Stromal cell of bone marrow (primary cell): ENCODE measurements around the gene GLYATL2.
A peak's percentile ranks its signal among the peaks of the same experiment; 100 is the strongest.

Experiments
- DNase-seq: peaks from one replicate; pipeline ENCODE4 v3.0.0-alpha.2; 2012; ENCODE audit warnings: low read depth

GLYATL2 gene, protein sequence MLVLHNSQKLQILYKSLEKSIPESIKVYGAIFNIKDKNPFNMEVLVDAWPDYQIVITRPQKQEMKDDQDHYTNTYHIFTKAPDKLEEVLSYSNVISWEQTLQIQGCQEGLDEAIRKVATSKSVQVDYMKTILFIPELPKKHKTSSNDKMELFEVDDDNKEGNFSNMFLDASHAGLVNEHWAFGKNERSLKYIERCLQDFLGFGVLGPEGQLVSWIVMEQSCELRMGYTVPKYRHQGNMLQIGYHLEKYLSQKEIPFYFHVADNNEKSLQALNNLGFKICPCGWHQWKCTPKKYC

DNA sequence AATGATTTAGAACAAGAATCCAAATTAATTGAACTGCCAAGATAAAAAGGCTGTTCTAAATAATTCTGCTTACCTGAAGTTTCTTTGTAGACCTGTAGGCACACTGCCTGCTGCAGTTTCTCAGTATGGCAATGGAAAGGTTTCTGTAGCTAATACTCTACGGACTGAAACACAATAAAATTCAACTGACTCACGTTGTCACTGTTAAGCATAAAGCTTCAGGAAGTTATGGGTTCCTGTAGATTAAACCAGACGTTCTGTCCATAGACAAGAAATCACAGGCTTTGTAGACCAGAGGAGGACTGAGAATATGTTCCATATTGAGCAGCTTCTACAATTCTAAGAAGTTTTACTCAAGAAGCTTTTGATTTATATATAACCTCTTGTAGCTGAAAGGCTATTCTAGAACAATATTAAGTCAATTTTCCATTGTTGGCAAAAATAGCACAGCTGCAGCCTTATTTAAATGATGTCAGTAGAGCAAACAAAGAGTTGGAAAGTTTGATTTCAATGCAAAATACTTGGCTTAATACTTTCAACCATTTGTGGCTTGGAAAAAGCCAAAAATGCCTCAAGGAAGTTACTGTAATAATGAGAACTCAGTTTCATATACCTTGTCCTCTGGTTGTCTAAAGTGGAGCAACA, at the start of gene GLYATL2:
Gene GLYATL2 (minus strand): TSS at position 344 of the 645 bp plus-strand sequence. CDS start 5,092 bp downstream, outside the sequence.
- DNase-seq, result no peak

DNA sequence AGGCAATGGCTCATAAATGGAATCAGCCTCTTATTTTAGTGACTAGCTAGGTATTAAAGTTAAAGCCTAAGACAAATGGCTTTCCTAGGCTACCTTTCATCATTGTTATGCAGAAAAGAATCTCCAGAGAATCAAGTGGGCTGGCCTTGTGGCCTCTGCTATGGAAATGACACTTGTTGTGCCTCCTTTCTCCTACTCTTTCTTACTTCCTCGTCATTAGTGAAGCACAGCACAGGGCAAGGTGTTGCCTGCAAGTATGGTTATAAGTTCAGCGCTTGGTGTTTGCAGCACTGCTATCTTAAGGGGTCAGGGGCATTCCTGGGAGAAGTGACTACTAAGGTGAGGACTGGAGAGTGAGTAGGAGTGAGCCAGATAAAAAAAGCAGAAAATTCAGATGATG, 49.4 kb upstream of the GLYATL2 start:
- no peak for DNase-seq

DNA sequence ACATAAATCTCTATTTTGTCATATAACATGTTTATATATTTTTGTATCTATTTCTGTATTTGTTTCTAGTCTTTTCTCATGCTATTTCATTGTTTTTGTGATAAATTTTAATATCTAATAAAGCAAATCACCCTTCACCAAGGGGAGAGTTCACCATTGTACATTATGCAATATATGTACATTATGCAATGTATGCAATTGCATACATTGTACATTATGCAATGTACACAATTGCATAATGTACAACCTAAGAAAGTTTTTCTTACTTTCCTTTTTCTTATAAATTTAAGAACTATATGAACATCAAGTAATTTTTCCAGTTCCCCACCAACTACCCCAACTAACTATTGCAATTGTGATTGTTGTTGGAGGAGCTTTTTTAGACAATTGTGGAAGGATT, 44.1 kb upstream of the GLYATL2 start:
- no peak for DNase-seq

DNA sequence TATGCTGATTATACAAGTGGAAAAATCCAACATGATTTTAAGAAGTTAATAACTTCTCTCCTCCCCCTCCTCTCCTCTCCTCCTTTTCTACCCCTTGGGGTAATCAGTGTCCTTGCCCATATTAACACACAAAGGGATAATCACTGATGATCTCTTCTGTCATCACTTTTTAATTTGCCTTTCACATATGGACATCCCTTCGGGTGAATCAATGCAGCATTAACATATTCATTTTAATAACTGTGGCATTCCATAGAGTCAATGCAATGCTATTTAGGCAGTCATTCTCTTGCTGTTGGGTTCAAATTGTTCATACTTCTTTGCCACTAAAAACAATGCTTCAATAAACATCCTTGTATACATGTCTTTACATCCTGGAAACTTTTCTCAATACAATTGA, 42.9 kb upstream of the GLYATL2 start:
- no peak for DNase-seq

DNA sequence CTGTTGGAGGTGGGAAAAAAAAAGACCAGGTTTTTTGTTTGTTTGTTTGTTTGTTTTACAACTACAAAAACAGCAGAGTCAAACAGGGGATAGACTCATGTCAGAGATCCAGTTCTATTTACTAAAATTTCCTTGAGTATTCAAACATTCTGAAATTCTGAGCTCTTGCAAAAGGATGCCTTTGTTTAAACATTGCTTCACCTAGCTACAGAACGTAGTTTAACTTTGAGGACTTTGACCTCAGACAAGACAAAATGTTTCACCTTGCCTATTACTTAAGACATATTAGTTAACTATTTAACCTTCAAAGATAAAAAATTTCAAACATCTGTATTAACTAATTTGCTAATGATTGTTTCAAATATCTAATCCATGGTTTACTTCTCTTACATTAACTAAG, 36.1 kb upstream of the GLYATL2 start:
- DNase-seq, result no peak

DNA sequence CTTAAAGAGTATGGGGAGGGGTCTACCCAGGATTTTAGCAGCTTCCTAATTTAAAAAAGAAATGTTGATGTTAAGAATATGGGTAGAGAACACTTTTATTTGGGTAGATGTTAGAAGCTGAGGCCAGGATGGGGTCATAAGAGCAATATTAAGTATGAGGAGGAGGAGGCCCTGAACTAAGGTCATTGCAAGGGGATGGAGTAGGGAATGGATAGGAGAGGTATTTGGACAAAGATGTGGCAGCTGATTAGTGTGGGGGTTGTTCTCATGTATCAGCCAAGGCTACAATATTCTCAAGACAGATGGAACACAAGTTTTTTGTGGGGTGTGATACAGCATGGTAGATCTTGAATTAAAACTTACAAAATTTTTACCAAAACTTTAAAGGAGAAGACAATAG, 35.7 kb upstream of the GLYATL2 start:
- no peak for DNase-seq

DNA sequence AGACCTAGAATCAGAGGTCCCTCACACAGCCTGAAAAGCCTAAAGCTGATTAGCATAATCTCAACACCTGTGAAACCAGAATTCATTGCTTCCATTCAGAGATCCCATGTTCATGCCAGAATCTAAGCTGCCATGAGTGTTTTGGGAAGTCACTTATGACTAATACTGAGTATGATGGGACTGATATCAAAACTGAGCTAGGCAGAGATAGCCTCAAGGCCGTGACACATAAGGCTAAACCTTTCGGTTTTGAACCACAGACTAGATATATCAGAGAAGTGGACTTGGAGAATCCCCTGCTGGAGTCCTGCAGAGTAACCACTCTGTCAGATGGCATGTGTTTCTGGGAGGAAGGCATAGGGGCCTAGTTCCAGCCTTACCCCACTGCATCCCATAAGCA, 23.1 kb upstream of the GLYATL2 start:
- no peak for DNase-seq

DNA sequence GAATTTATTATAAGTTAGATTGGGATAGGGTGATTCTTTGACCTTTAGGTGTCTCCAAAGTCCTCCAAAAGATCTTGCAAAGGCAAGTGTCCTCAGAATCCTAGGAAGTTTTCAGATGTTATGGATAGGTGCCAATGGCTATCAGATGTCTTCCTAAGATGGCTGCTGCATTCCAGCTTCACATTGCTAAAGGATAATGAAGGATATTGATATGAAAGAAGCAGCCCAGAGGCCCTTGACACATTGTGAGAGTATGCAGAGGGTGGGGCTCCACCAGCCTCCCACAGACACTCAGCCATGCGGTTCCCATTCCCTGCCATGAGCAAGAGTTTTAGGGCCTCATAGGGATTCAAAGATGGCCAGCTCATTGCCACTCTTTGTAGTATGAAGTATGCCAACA, 22.3 kb upstream of the GLYATL2 start:
- DNase-seq, result peak; percentile 18

DNA sequence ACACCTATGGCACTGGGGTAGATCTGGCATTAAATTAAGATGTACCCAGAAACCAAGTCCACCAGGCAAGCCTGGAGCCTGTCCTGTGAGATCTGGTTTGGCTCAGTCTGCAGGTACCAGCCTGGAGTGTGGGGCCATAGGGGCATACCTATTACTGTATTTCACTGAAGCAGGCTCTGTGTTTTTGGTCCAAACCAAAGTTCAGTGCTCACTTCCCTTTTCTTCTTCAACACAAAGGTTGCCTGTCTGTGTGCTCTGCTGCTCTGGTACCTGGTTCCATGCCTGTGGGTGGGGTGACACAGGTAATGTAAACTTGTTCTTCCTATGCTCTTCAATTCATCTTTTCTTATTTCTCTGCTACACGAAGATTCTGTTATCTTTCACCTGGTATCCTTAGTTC, 19.8 kb upstream of the GLYATL2 start:
- DNase-seq, result no peak

DNA sequence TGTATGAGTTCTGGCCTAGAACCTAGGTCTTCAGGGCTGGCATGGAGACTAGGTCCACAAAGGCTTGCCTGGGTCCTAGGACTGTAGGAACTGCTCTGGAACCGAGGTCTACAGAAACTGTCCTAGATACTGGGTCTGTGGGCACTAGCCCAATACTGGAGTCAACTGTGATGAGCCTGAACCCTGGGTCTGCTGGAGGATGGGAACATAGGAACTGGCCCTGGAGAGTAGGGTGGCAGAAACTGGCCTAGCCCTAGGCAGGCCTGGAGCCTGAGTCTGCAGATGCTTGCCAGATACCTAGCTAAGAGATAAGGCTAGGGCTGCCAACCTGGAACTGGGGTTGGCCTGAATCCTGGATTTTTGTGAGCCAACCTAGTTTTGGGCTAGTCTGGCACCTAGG, 19.2 kb upstream of the GLYATL2 start:
- no peak for DNase-seq

DNA sequence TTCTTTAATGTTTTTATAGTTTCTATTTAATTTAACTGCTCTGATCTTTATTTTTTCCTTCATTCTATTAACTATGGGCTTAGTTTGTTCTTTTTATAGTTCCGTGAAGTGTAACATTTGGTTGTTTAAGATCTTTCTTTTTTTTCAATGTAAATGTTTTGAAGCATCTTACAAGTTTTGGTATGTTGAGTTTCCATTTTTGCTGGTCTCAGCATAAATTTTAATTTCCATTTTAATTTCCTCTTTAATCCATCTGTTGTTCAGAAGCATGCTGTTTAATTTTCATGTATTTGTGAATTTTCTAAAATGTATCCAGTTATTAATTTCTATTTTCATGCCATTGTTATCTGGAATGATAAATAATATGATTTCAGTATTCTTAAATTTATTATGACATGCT, 17.0 kb upstream of the GLYATL2 start:
- no peak for DNase-seq

DNA sequence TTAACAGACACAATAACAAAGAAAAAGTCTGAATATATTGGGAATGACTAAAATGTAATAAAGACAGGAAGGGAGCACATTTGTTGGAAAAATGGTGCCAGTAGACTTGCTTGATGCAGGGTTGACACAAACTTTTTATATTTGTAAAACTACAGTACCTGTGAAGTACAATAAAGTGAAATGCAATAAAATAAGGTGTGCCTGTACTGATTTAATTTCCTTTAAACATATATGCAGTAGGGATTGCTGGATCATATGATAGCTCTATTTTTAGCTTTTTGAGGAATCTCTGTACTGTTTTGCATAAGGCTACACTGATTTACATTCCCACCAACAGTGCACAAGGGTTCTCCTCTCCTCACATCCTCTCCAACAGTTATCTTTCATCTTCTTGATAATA, 12.3 kb upstream of the GLYATL2 start:
- no peak for DNase-seq

DNA sequence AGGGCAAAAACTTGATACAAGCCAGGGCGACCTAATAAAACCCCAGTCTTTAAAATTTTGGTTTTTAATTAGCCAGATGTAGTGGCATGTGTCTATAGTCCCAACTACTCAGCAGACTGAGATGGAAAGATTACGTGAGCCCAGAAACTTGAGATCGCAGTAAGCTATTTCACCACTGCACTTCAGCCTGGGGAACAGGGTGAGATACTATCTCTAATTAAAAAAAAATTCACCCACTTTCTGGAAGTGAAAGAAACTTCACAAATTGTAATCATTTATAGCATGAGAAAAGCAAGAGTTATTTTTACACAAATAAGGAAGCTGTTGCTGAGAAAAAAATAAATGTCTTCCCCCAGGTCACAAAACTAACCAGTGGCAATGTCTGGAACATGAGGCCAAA, 882 bp upstream of the GLYATL2 start:
- no peak for DNase-seq

DNA sequence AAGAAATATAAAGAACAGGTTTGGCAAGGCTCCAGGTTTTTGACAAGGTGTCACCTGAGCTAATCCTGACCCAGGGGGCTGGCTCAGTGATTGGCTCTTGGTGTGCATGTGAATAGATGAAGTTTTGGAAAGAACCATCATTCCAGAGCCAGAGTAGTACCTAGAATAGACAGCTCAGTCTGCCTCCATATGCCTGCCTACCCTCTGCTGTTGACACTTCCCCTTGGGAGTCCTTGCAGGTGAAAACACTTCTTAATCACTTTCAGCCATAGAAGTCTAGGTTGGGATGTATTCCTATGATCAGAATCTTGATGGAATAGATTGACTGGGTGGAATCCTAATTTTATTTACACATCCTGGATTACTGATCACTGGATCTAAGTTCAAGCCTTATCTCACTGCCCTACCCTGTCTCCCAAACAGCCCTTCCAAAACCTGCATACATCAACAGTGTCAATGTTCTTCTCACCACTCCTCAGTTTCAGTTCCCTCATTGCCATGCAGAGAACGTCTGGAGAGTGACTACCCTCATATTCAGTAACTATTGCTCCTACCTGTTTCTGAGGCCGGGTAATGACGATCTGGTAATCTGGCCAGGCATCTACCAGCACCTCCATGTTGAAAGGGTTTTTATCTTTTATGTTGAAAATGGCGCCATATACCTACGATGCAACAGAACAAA, 6.7 kb downstream of the GLYATL2 start:
- DNase-seq, result no peak

DNA sequence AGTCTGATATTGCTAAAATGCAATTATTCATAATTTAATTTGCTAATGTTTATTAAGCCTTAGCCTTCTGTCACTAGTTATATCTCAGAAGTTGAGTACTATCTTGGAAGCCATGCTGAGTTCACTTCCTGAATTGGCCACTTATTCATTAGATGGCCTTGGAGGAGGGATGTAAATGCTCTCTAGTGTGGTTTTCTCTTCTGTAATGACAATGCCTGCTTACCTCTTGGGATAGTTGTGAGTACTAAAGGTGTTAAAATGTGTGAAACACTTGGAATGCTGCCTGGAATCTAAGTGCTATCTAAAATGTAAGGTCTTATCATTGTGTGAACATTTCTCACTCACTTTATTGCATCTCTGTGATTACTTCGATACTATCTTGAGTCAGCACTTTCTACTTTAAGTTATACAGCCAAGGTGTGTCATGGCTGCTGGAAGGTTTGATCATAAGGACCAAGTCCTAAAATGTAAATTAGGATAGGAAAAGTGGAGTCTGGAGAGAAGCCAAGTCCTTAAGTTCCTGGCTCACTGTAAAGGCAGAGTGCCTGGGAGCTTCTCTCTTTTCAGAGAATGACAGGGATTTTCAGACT, 12.4 kb downstream of the GLYATL2 start:
- no peak for DNase-seq

DNA sequence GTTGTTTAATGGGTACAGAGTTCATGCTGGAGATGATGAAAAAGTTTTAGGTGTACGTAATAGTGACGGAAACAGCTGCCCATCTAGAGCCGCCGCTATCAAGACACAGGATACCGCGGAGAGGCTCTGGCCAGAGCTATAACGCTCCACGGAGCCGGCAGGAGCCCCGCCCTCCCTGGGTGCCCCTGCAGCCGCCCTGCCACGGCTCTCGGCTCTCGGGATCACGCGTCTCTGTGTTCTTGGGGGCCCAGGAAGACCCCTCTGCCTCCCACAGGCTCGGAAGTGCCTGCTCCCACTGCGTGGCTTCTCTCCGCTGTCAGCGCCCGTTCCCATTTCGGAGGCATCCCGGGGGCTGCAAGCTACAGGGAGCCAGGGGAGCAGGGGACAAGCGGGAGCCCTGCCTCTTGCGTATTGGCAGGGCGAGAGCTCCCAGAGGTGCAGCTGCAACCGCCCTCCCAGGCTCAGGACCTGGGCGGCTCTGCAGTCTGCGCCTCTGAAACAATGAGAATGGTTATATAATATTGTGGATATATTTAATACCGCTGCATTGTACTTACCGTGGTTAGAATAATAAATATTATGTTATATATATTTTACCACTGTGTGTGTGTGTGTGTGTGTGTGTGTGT, 13.7 kb downstream of the GLYATL2 start:
- no peak for DNase-seq

DNA sequence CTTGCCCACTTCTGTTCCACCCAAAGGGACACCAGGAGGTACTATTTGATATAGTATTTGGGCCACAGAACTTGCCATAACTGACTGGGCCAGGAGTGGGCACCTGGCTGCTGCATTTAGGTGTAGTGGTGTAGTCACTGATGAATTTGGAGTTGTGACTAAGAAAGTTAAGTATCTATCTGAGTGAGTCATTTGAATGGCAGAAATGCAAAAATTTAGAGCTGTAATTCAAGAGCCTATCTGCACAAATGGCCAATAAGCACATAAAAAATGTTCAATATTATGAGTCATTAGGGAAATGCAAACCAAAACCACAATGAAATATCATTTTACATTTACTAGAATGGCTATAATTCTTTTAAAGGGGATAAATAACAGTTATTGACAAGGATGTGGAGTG, 14.7 kb downstream of the GLYATL2 start:
- peak; percentile 73 for DNase-seq

DNA sequence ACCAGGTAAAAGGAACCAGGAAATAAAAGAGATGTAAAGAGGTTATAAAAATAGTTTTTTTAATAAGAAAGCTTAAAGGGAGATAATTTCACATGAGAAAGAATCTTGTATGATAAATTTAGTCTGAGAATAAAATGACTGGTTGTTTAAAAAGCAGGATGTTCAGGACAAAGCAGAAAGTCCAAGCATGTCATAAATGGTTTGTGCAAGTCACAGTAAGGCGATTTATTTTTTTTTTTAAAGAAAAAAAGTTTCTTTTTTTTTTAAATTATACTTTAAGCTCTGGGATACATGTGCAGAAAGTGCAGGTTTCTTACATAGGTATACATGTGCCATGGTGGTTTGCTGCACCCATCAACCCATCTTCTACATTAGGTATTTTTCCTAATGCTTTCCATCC, 30.8 kb downstream of the GLYATL2 start:
- no peak for DNase-seq

DNA sequence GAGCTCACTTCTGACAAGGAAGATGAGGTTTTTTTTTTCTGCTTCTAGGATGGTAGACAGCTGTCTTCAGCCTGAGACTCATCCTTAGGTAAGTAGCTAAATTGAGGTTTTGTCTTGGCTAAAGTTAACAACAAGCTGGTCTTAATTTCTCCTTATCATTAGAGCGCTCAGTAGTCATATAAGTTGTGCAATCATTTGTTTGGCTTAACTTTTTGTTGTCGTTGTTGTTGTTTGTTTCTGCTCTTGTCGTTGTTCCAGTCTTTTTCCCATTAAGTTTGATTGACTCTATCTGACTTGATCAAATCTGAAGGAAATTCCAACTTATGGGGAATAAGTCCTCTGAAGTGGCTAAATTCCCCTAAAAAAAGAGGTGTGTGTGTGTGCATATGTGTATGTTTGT, 33.0 kb downstream of the GLYATL2 start:
- no peak for DNase-seq

DNA sequence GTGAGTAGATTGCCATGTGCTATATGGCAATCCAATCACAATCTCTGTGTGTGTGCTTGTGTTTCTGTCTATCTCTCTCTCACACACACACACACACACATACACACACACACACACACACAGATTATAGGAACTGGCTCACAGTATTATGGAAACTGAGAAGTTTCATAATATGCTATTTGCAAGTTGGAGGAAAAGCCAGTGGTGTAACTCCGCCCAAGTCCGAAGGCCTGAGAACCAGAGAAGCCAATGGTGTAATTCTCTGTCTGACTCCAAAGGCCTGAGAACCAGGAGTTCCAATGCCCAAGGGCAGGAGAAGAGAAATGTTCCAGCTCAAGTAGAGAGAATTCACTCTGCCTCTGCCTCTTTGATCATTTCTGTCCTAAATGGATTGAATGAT, 37.2 kb downstream of the GLYATL2 start:
- DNase-seq, result no peak

DNA sequence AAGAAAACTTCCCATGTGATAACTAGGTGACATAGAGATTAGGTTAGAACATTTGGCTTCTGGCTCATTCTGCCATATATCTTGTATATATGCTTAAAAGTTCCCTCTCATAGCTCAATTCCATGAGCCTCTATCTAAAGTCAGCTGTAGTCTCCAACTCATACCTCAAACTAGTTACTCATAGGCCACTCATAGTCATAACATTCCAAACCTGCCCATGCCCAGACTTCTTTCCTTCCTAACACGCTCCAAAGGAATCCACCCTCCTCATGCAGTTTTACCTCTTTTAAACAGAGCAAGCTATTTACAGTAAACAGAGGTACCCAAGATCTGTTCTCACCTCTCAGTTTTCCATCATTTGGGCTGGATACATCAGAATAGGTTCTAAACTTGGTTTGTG, 39.4 kb downstream of the GLYATL2 start:
- DNase-seq, result no peak

DNA sequence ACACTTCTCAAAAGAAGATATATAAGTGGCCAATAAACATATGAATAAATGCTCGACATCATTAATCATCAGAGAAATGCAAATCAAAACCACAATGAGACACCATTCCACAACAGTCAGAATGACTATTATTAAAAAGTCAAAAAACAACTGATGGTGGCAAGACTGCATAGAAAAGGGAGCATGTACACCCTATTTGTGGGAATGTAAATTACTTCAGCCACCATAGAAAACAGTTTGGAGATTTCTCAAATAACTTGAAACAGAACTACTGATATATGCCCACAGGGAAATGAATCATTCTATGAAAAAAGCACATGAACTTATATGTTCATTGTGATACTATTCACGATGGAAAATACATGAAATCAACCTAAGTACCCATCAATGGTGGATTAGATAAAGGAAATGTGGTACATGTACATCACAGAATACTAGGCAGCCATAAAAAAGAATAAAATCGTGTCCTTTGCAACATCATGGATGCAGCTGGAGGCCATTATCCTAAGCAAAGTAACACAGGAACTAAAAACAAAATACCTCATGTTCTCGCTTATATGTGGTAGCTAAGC, 42.4 kb downstream of the GLYATL2 start:
- DNase-seq, result no peak
